HG03025 (cell line): ENCODE measurements around the gene CHST4.
"Not testable (repeated sequence)": the region's sequence is repeated elsewhere in the genome, so short reads cannot be mapped to it uniquely, and the experiment has no call there.

Experiments used
- ATAC-seq: cut with Tn5 transposase; IDR thresholded peaks from one replicate; pipeline ENCODE4 v1.9.1; 2021; ENCODE audit warnings: mild to moderate bottlenecking, moderate library complexity; ENCODE audit not compliant: unreplicated experiment, low FRiP score

CHST4 gene

GRCh38 chr16:71526111-71526631, at the start of gene CHST4:
Gene CHST4, plus strand, starts transcription at chr16:71526426. Its CDS starts 10,252 bp downstream, at chr16:71536678.
- ATAC-seq, result no peak

GRCh38 chr16:71476457-71477124, 49.6 kb upstream of the CHST4 start:
- no peak for ATAC-seq

GRCh38 chr16:71479420-71479819, 46.8 kb upstream of the CHST4 start:
- no peak for ATAC-seq

- ATAC-seq, result no peak
Measured at GRCh38 chr16:71480956-71481355, 45.3 kb upstream of the CHST4 start.

- ATAC-seq, result no peak
Measured at GRCh38 chr16:71482569-71482968, 43.7 kb upstream of the CHST4 start.

- peak; percentile 93 for ATAC-seq
Measured at GRCh38 chr16:71484006-71484893, 42.0 kb upstream of the CHST4 start.

- ATAC-seq, result no peak
Measured at GRCh38 chr16:71489122-71489521, 37.1 kb upstream of the CHST4 start, which contains the start of gene ZNF19. Gene ZNF19, minus strand, starts transcription at chr16:71489324. Its CDS starts 7,210 bp downstream, at chr16:71482114.

GRCh38 chr16:71490361-71490760, 35.9 kb upstream of the CHST4 start:
- ATAC-seq, result no peak

- no peak for ATAC-seq
Measured at GRCh38 chr16:71491054-71491453, 35.2 kb upstream of the CHST4 start.

GRCh38 chr16:71492786-71493185, 33.4 kb upstream of the CHST4 start:
- no peak for ATAC-seq

- ATAC-seq, result no peak
Measured at GRCh38 chr16:71493213-71493612, 33.0 kb upstream of the CHST4 start.

- no peak for ATAC-seq
Measured at GRCh38 chr16:71498031-71498430, 28.2 kb upstream of the CHST4 start.

GRCh38 chr16:71499775-71500364, 26.4 kb upstream of the CHST4 start:
- ATAC-seq, result no peak

GRCh38 chr16:71500964-71501363, 25.3 kb upstream of the CHST4 start:
- no peak for ATAC-seq

- no peak for ATAC-seq
Measured at GRCh38 chr16:71501547-71501946, 24.7 kb upstream of the CHST4 start.

- ATAC-seq, result not testable (repeated sequence)
Measured at GRCh38 chr16:71504051-71504450, 22.2 kb upstream of the CHST4 start.

- no peak for ATAC-seq
Measured at GRCh38 chr16:71504901-71505300, 21.3 kb upstream of the CHST4 start.

- no peak for ATAC-seq
Measured at GRCh38 chr16:71507061-71507460, 19.2 kb upstream of the CHST4 start.

GRCh38 chr16:71513302-71513701, 12.9 kb upstream of the CHST4 start:
- ATAC-seq, result no peak

- ATAC-seq, result no peak
Measured at GRCh38 chr16:71514476-71514875, 11.8 kb upstream of the CHST4 start.

GRCh38 chr16:71515026-71515425, 11.2 kb upstream of the CHST4 start:
- ATAC-seq, result no peak
